MM.1S (cell line): ENCODE measurements around the gene FHL1.

Experiments
- DNase-seq: peaks from one replicate; pipeline ENCODE4 v3.0.0-alpha.2; 2015
- H2AFZ ChIP-seq: fragments of 300-600 bp; sonication (generic); 2 replicates; pipeline ENCODE4 v1.6.0; 2016; ENCODE audit warnings: antibody characterized with exemption, low read length
- H3F3A ChIP-seq: fragments of 300-600 bp; sonication (generic); 2 replicates; pipeline ENCODE4 v1.6.1; 2016; ENCODE audit warnings: mild to moderate bottlenecking, antibody characterized with exemption, low read length, moderate library complexity, mixed read lengths; ENCODE audit not compliant: insufficient read depth
- H3K27ac ChIP-seq: fragments of 300-600 bp; sonication (generic); 2 replicates; pipeline ENCODE4 v1.5.1; 2016; ENCODE audit warnings: mild to moderate bottlenecking, low read length
- H3K27me3 ChIP-seq: fragments of 300-600 bp; sonication (generic); replicated peaks from 2 replicates; pipeline ENCODE4 v1.6.0; 2016; ENCODE audit warnings: low read length; ENCODE audit not compliant: insufficient read depth
- H3K36me3 ChIP-seq: fragments of 300-600 bp; sonication (generic); replicated peaks from 2 replicates; pipeline ENCODE4 v1.6.1; 2016; ENCODE audit warnings: mild to moderate bottlenecking, low read length, mixed read lengths; ENCODE audit not compliant: insufficient read depth
- H3K4me1 ChIP-seq: fragments of 300-600 bp; sonication (generic); 2 replicates; pipeline ENCODE4 v1.6.1; 2016; ENCODE audit warnings: low read length, mixed read lengths
- H3K4me2 ChIP-seq: fragments of 300-600 bp; sonication (generic); 2 replicates; pipeline ENCODE4 v1.6.0; 2016; ENCODE audit warnings: low read depth, low read length
- H3K4me3 ChIP-seq: fragments of 300-600 bp; sonication (generic); 2 replicates; pipeline ENCODE4 v1.5.1; 2016; ENCODE audit warnings: low read length, mixed read lengths
- H3K79me2 ChIP-seq: fragments of 300-600 bp; sonication (generic); 2 replicates; pipeline ENCODE4 v1.6.1; 2016; ENCODE audit warnings: mixed run types, low read length, mixed read lengths
- H3K9ac ChIP-seq: fragments of 300-600 bp; sonication (generic); 2 replicates; pipeline ENCODE4 v1.6.1; 2016; ENCODE audit warnings: low read length, mixed read lengths
- H3K9me2 ChIP-seq: fragments of 300-600 bp; sonication (generic); replicated peaks from 2 replicates; pipeline ENCODE4 v1.6.1; 2016; ENCODE audit warnings: mild to moderate bottlenecking, low read length, mixed read lengths; ENCODE audit not compliant: insufficient read depth
- H3K9me3 ChIP-seq: fragments of 300-600 bp; sonication (generic); replicated peaks from 2 replicates; pipeline ENCODE4 v1.6.1; 2016; ENCODE audit warnings: mild to moderate bottlenecking, low read length, mixed read lengths; ENCODE audit not compliant: insufficient read depth
- H4K20me1 ChIP-seq: fragments of 300-600 bp; sonication (generic); 2 replicates; pipeline ENCODE4 v1.6.1; 2016; ENCODE audit warnings: mild to moderate bottlenecking, low read length, moderate library complexity, mixed read lengths; ENCODE audit not compliant: insufficient read depth
- EZH2 ChIP-seq: fragments of 300-600 bp; sonication (generic); optimal IDR thresholded peaks from 2 replicates; pipeline ENCODE3; 2017; ENCODE audit warnings: low read depth, mild to moderate bottlenecking, antibody characterized with exemption, low read length, mixed read lengths
- EZH2phosphoT487 ChIP-seq: fragments of 300-600 bp; sonication (generic); IDR thresholded peaks from 2 replicates; pipeline ENCODE4 v1.6.1; 2018; ENCODE audit warnings: antibody characterized with exemption, low read length
- TF ChIP-seq, protein P1 (sequence below): fragments of 300-600 bp; sonication (generic); IDR thresholded peaks from 2 replicates; pipeline ENCODE4 v1.5.1; 2016; ENCODE audit warnings: antibody characterized with exemption, low read length, mixed read lengths

Gene FHL1

DNA sequence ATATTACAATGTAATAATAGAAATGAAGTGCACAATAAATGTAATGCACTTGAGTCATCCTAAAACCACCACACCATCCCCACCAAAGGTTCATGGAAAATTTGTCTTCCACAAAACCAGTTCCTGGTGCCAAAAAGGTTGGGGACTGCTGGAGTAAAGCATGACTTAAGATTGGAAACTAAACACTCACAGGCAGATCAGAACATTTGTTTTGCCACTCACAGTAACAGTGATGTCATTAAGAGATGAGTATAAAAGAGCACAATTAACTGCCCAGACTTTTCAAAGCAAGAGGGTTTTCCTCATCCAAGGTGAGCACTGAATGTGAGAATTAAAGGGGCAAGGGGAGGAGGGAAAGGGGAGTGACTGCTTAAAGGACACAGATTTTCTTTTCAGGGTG is 68.2 kb downstream of the FHL1 start:
- TF ChIP-seq, protein P1, sequence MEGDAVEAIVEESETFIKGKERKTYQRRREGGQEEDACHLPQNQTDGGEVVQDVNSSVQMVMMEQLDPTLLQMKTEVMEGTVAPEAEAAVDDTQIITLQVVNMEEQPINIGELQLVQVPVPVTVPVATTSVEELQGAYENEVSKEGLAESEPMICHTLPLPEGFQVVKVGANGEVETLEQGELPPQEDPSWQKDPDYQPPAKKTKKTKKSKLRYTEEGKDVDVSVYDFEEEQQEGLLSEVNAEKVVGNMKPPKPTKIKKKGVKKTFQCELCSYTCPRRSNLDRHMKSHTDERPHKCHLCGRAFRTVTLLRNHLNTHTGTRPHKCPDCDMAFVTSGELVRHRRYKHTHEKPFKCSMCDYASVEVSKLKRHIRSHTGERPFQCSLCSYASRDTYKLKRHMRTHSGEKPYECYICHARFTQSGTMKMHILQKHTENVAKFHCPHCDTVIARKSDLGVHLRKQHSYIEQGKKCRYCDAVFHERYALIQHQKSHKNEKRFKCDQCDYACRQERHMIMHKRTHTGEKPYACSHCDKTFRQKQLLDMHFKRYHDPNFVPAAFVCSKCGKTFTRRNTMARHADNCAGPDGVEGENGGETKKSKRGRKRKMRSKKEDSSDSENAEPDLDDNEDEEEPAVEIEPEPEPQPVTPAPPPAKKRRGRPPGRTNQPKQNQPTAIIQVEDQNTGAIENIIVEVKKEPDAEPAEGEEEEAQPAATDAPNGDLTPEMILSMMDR, result no peak
- TF ChIP-seq EZH2phosphoT487 (no peak), EZH2 (no peak)
- Histone ChIP-seq H3K9ac (no peak overlapping the region), H3K9me3 (no peaks in the 10 kb centered on the region), H3K36me3 (no peaks in the 10 kb centered on the region), H3K27ac (no peak overlapping the region), H3K4me2 (no peak overlapping the region), H3K9me2 (no peaks in the 10 kb centered on the region), H3K4me1 (no peaks in the 10 kb centered on the region), H4K20me1 (no peaks in the 10 kb centered on the region), H3F3A (no peaks in the 10 kb centered on the region), H3K27me3 (no peaks in the 10 kb centered on the region), H2AFZ (no peak overlapping the region), H3K4me3 (no peak overlapping the region), H3K79me2 (no peaks in the 10 kb centered on the region)
- DNase-seq, result no peak

DNA sequence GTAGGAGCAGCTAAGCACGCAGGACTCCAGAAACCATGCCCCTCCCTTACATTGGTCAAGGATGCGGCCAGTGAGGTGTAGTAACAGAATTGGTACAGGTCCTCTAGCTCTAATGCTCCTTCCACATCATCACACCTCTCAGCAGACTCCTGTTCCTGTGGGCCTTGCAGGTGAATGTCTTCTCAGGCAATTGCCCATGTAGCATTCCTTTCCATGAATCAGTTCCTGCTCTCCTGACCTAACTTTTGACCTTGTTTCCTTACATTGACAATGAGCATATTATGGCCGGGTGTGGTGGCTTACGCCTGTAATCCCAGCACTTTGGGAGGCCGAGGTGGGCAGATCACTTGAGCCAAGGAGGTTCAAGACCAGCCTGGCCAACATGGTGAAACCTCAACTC is 72.6 kb downstream of the FHL1 start:
- Histone ChIP-seq H3F3A (no peaks in the 10 kb centered on the region), H3K4me1 (no peaks in the 10 kb centered on the region), H3K4me3 (no peak overlapping the region), H3K27ac (no peak overlapping the region), H4K20me1 (no peaks in the 10 kb centered on the region), H3K27me3 (no peaks in the 10 kb centered on the region), H3K79me2 (no peaks in the 10 kb centered on the region), H3K9me3 (no peaks in the 10 kb centered on the region), H3K4me2 (no peak overlapping the region), H2AFZ (no peak overlapping the region), H3K36me3 (0 out of 2 replicates have a peak, but pooled peaks cover 3% of the 10 kb centered on the region), H3K9me2 (no peaks in the 10 kb centered on the region), H3K9ac (no peak overlapping the region)
- TF ChIP-seq EZH2phosphoT487 (no peak), EZH2 (no peak)
- TF ChIP-seq, protein P1, result no peak
- DNase-seq, result no peak

DNA sequence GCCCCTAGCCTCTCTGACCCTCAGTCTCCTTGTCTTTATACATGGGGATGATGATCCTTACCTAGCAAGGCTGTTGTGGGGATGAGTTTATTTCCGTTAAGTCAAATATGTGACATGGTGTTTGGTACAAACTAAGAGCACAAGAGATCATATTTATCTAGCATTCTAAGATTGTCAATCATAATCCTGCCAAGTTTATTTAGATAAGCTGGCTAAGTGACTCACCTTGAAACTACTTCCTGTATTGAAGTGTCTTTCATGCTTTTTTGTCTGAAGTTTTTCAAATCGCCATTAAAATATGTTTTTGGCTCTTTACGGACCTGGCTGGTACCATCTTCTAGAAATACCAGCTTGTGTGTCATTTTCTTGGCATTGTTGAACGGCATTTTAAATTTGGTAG is 73.2 kb downstream of the FHL1 start:
- H3K9me2 ChIP-seq, result no peaks in the 10 kb centered on the region
- no peak for DNase-seq
- H3K27ac ChIP-seq, result no peak overlapping the region
- no peaks in the 10 kb centered on the region for H3K79me2 ChIP-seq
- H3K4me3 ChIP-seq, result no peak overlapping the region
- no peaks in the 10 kb centered on the region for H3F3A ChIP-seq
- H3K4me2 ChIP-seq, result no peak overlapping the region
- no peaks in the 10 kb centered on the region for H3K9me3 ChIP-seq
- no peaks in the 10 kb centered on the region for H3K27me3 ChIP-seq
- H2AFZ ChIP-seq, result no peak overlapping the region
- H4K20me1 ChIP-seq, result no peaks in the 10 kb centered on the region
- no peaks in the 10 kb centered on the region for H3K4me1 ChIP-seq
- H3K36me3 ChIP-seq, result 0 out of 2 replicates have a peak, but pooled peaks cover 3% of the 10 kb centered on the region
- TF ChIP-seq, protein P1, result no peak
- TF ChIP-seq EZH2 (no peak), EZH2phosphoT487 (no peak)
- no peak overlapping the region for H3K9ac ChIP-seq
